Activated CD4-positive, alpha-beta T cell treated with anti-CD3 and anti-CD28 coated beads, Interleukin-10, Interleukin-2, amounts not matched to agents 100 ng/mL and 50 ng/mL, durations not matched to agents 16 hours and 8 hours (primary cell): ENCODE results near the gene MYH9.

Source experiments
- DNase-seq: peaks from one replicate; pipeline ENCODE4 v3.0.0-alpha.2; 2020

Gene MYH9

GRCh38 chr22:36366291-36366708 lies 21.5 kb downstream of the MYH9 start:
- no peak for DNase-seq

GRCh38 chr22:36365020-36365411 lies 22.8 kb downstream of the MYH9 start:
- DNase-seq = peak; percentile 96

- no peak for DNase-seq
These were observed 23.3 kb downstream of the MYH9 start for GRCh38 chr22:36364255-36365019.

- DNase-seq = no peak
These were observed 24.3 kb downstream of the MYH9 start for GRCh38 chr22:36363349-36363981.

- DNase-seq = no peak
These were observed 24.8 kb downstream of the MYH9 start for GRCh38 chr22:36362932-36363331.

- no peak for DNase-seq
These were observed 25.7 kb downstream of the MYH9 start for GRCh38 chr22:36362075-36362474.

GRCh38 chr22:36360871-36361383 lies 26.8 kb downstream of the MYH9 start:
- no peak for DNase-seq

- DNase-seq = no peak
These were observed 27.8 kb downstream of the MYH9 start for GRCh38 chr22:36360011-36360410.

- DNase-seq = no peak
These were observed 28.2 kb downstream of the MYH9 start for GRCh38 chr22:36359470-36359996.

GRCh38 chr22:36358533-36359469 lies 29.0 kb downstream of the MYH9 start:
- no peak for DNase-seq

GRCh38 chr22:36356708-36357624 lies 30.8 kb downstream of the MYH9 start:
- DNase-seq = peak; percentile 66

GRCh38 chr22:36355894-36356293 lies 31.9 kb downstream of the MYH9 start:
- DNase-seq = no peak

GRCh38 chr22:36355362-36355761 lies 32.4 kb downstream of the MYH9 start:
- DNase-seq = no peak

- no peak for DNase-seq
These were observed 34.8 kb downstream of the MYH9 start for GRCh38 chr22:36352803-36353507.

- DNase-seq = no peak
These were observed 35.6 kb downstream of the MYH9 start for GRCh38 chr22:36351921-36352802.

GRCh38 chr22:36350751-36351594 lies 36.8 kb downstream of the MYH9 start:
- no peak for DNase-seq

- DNase-seq = no peak
These were observed 38.0 kb downstream of the MYH9 start for GRCh38 chr22:36349726-36350125.

GRCh38 chr22:36348760-36349159 lies 39.0 kb downstream of the MYH9 start:
- no peak for DNase-seq

- DNase-seq = no peak
These were observed 40.7 kb downstream of the MYH9 start for GRCh38 chr22:36347094-36347493.
